IMR-90 (cell line): Measurements from ENCODE around the gene RAD51B. TPM values are rescaled to one million over a fixed set of nuclear protein-coding genes. Genes with fewer than 3 reads are reported as not detected.

Source experiments
- ATAC-seq: fragments of 200-7000 bp; cut with Tn5 transposase; 2 replicates; pipeline ENCODE4 v1.9.1; 2020; ENCODE audit warnings: low read depth, mild to moderate bottlenecking, moderate library complexity
- BruUV-seq: library from RNA; stranded (reverse); fragments of 400-500 nt; replicated peaks from 2 replicates; lab custom pipeline; 2021; lab: Mats Ljungman, UMichigan
- CTCF ChIA-PET: fragments of 300-600 bp; formaldehyde crosslinking; extraction: SDS; loops from one replicate; lab custom pipeline; 2021; ENCODE audit warnings: antibody characterized with exemption; lab: Yijun Ruan, JAX
- POLR2A ChIA-PET: fragments of 300-600 bp; sonication (Branson Sonifier 250); formaldehyde crosslinking; loops from one replicate; lab custom pipeline; 2022; ENCODE audit warnings: antibody characterized with exemption; ENCODE audit not compliant: unreplicated experiment; lab: Charles Lee
- DNase-seq: peaks from one replicate; pipeline ENCODE4 v3.0.0; 2013
- H2AFZ ChIP-seq: replicated peaks from 2 replicates; pipeline ENCODE3; 2013; ENCODE audit warnings: low read length, mild to moderate bottlenecking; ENCODE audit not compliant: poor library complexity
- H2AK5ac ChIP-seq: 2 replicates; pipeline ENCODE4 v1.6.1; 2013; ENCODE audit warnings: low read depth, low read length, inconsistent platforms
- H2AK9ac ChIP-seq: replicated peaks from 2 replicates; pipeline ENCODE3; 2013; ENCODE audit warnings: mild to moderate bottlenecking, low read depth, low read length, moderate library complexity; ENCODE audit not compliant: poor library complexity
- H2BK120ac ChIP-seq: 2 replicates; pipeline ENCODE4 v1.6.1; 2013; ENCODE audit warnings: low read depth, low read length, inconsistent platforms
- H2BK15ac ChIP-seq: 3 replicates; pipeline ENCODE4 v1.6.1; 2013; ENCODE audit warnings: low read depth, low read length, inconsistent platforms
- H2BK20ac ChIP-seq: 2 replicates; pipeline ENCODE4 v1.6.1; 2013; ENCODE audit warnings: low read depth, mild to moderate bottlenecking, inconsistent platforms, low read length, moderate library complexity
- H2BK5ac ChIP-seq: 2 replicates; pipeline ENCODE4 v1.6.1; 2013; ENCODE audit warnings: mild to moderate bottlenecking, low read depth, low read length, inconsistent platforms; ENCODE audit not compliant: poor library complexity, severe bottlenecking
- H3K14ac ChIP-seq: replicated peaks from 2 replicates; pipeline ENCODE4 v1.6.1; 2013; ENCODE audit warnings: low read depth, low read length, inconsistent platforms
- H3K18ac ChIP-seq: 2 replicates; pipeline ENCODE4 v1.6.1; 2013; ENCODE audit warnings: low read depth, low read length, control low read depth
- H3K23ac ChIP-seq: 2 replicates; pipeline ENCODE4 v1.6.1; 2013; ENCODE audit warnings: low read depth, low read length, inconsistent platforms
- H3K27ac ChIP-seq: 2 replicates; pipeline ENCODE4 v1.5.1; 2013; ENCODE audit warnings: mild to moderate bottlenecking, control low read depth, low read length; ENCODE audit not compliant: insufficient read depth
- H3K27me3 ChIP-seq: 2 replicates; pipeline ENCODE4 v1.6.1; 2013; ENCODE audit warnings: low read length; ENCODE audit not compliant: control insufficient read depth, insufficient read depth
- H3K36me3 ChIP-seq: 2 replicates; pipeline ENCODE4 v1.6.1; 2013; ENCODE audit warnings: low read length, mixed read lengths; ENCODE audit not compliant: control insufficient read depth, insufficient read depth
- H3K4ac ChIP-seq: 2 replicates; pipeline ENCODE4 v1.6.1; 2013; ENCODE audit warnings: low read depth, low read length, inconsistent platforms
- H3K4me1 ChIP-seq: 2 replicates; pipeline ENCODE4 v1.6.1; 2013; ENCODE audit warnings: low read length, mixed read lengths; ENCODE audit not compliant: control insufficient read depth, insufficient read depth
- H3K4me2 ChIP-seq: 2 replicates; pipeline ENCODE4 v1.6.1; 2013; ENCODE audit warnings: low read depth, mild to moderate bottlenecking, control low read depth, low read length, moderate library complexity
- H3K4me3 ChIP-seq: 2 replicates; pipeline ENCODE4 v1.5.1; 2013; ENCODE audit warnings: low read depth, mild to moderate bottlenecking, control low read depth, low read length, moderate library complexity; ENCODE audit not compliant: insufficient read depth
- H3K56ac ChIP-seq: 2 replicates; pipeline ENCODE4 v1.6.1; 2013; ENCODE audit warnings: low read length, inconsistent platforms; ENCODE audit not compliant: insufficient read depth; ENCODE audit errors: extremely low read depth
- H3K79me1 ChIP-seq, 2 experiments: 2 replicates each; pipeline ENCODE4 v1.6.1; 2013; ENCODE audit warnings: low read length in 2 of 2, inconsistent platforms in 1 of 2, low read depth in 1 of 2
- H3K9ac ChIP-seq: 2 replicates; pipeline ENCODE4 v1.6.1; 2013; ENCODE audit warnings: low read depth, low read length, control low read depth
- H3K9me1 ChIP-seq: 2 replicates; pipeline ENCODE4 v1.6.1; 2013; ENCODE audit warnings: low read length, inconsistent platforms; ENCODE audit not compliant: insufficient read depth
- H3K9me3 ChIP-seq: 2 replicates; pipeline ENCODE4 v1.6.1; 2013; ENCODE audit warnings: low read length; ENCODE audit not compliant: control insufficient read depth, insufficient read depth
- H4K20me1 ChIP-seq: 2 replicates; pipeline ENCODE4 v1.6.1; 2013; ENCODE audit warnings: low read length, inconsistent platforms; ENCODE audit not compliant: insufficient read depth
- H4K5ac ChIP-seq: 2 replicates; pipeline ENCODE4 v1.6.1; 2013; ENCODE audit warnings: mild to moderate bottlenecking, low read depth, low read length, control low read depth
- H4K8ac ChIP-seq, 2 experiments: 2 replicates each; pipeline ENCODE4 v1.6.1; 2013; ENCODE audit warnings: low read depth in 2 of 2, low read length in 2 of 2, control low read depth in 1 of 2, inconsistent platforms in 1 of 2
- H4K91ac ChIP-seq: 2 replicates; pipeline ENCODE4 v1.6.1; 2013; ENCODE audit warnings: low read depth, low read length, inconsistent platforms; ENCODE audit not compliant: insufficient read depth
- BHLHE40 ChIP-seq: fragments of 150-350 bp; IDR thresholded peaks from 2 replicates; pipeline ENCODE4 v1.6.1; 2016; ENCODE audit warnings: mild to moderate bottlenecking, low read depth, low read length
- CEBPB ChIP-seq: IDR thresholded peaks from 2 replicates; pipeline ENCODE4 v1.6.1; 2012; ENCODE audit warnings: low read depth, low read length, improper control_type of control experiment
- CHD1 ChIP-seq: IDR thresholded peaks from 2 replicates; pipeline ENCODE4 v1.6.1; 2012; ENCODE audit warnings: low read depth, low read length, improper control_type of control experiment
- FOS ChIP-seq: fragments of 150-350 bp; IDR thresholded peaks from 2 replicates; pipeline ENCODE4 v1.6.1; 2016; ENCODE audit warnings: low read depth, low read length
- MAFK ChIP-seq: IDR thresholded peaks from 2 replicates; pipeline ENCODE4 v1.6.1; 2012; ENCODE audit warnings: low read depth, low read length, improper control_type of control experiment
- MXI1 ChIP-seq: IDR thresholded peaks from 2 replicates; pipeline ENCODE4 v1.6.1; 2012; ENCODE audit warnings: low read depth, mild to moderate bottlenecking, low read length, moderate library complexity, borderline replicate concordance
- NFE2L2 ChIP-seq: fragments of 150-350 bp; IDR thresholded peaks from 2 replicates; pipeline ENCODE4 v1.6.1; 2016; ENCODE audit warnings: low read depth, mild to moderate bottlenecking, low read length
- POLR2A ChIP-seq: IDR thresholded peaks from 2 replicates; pipeline ENCODE4 v1.6.1; 2012; ENCODE audit warnings: mild to moderate bottlenecking, low read depth, low read length
- RCOR1 ChIP-seq: IDR thresholded peaks from 2 replicates; pipeline ENCODE4 v1.6.1; 2012; ENCODE audit warnings: mild to moderate bottlenecking, low read length, improper control_type of control experiment; ENCODE audit not compliant: insufficient replicate concordance
- SMC3 ChIP-seq: fragments of 150-350 bp; IDR thresholded peaks from 2 replicates; pipeline ENCODE4 v1.6.1; 2016; ENCODE audit warnings: low read depth, mild to moderate bottlenecking, antibody characterized with exemption, low read length, moderate library complexity
- WGBS, 2 experiments: methylation state at CpG; one replicate each; pipeline versions ENCODE4 v1.1.5 to v1.1.7; 2013; ENCODE audit warnings: missing lambda C conversion rate in 2 of 2; ENCODE audit not compliant: insufficient read length in 1 of 2; ENCODE audit errors: extremely low coverage in 2 of 2; 5-methylcytosine and 5-hydroxymethylcytosine counted together
- dilution Hi-C: fragments of 300-500 bp; cut with HindIII; formaldehyde crosslinking; loops from one replicate; pipeline ENCODE4 v1.14.3; 2018; ENCODE audit warnings: low sequenced_read_pairs; ENCODE audit not compliant: unreplicated experiment
- in situ Hi-C: fragments of 300-500 bp; cut with MboI; formaldehyde crosslinking; loops from 3 replicates; pipeline ENCODE4 v1.14.3; 2019; ENCODE audit warnings: low sequenced_read_pairs, inconsistent platforms, mixed read lengths
- intact Hi-C: fragments of 100-400 bp; cut with micrococcal nuclease; formaldehyde crosslinking; loops from 2 replicates; pipeline ENCODE4 v1.10.0; 2022
- polyA plus RNA-seq, 3 experiments: library from polyadenylated mRNA; depleted of rRNA; stranded (reverse); fragments of >200 nt; gene quantifications; 2 replicates each; pipeline ENCODE4 v1.2.3, GENCODE V29; 2012; ENCODE audit warnings: low replicate concordance in 1 of 3
- total RNA-seq: library from RNA; depleted of rRNA; stranded (reverse); fragments of >200 nt; gene quantifications from 2 replicates; pipeline ENCODE4 v1.2.3, GENCODE V29; 2012
- TF ChIP-seq, protein P1 (sequence below): fragments of 150-350 bp; IDR thresholded peaks from 2 replicates; pipeline ENCODE4 v1.6.1; 2016; ENCODE audit warnings: low read depth, mild to moderate bottlenecking, low read length, moderate library complexity, borderline replicate concordance
- TF ChIP-seq, protein P2 (sequence below): fragments of 150-350 bp; IDR thresholded peaks from 2 replicates; pipeline ENCODE4 v1.6.1; 2017; ENCODE audit warnings: mild to moderate bottlenecking, antibody characterized with exemption, low read length, low read depth

Gene RAD51B
- total and polyA plus RNA-seq, 2 of the 4 experiments (the other 2 are of a cell fraction) = 5.1 to 18.8 TPM

DNA sequence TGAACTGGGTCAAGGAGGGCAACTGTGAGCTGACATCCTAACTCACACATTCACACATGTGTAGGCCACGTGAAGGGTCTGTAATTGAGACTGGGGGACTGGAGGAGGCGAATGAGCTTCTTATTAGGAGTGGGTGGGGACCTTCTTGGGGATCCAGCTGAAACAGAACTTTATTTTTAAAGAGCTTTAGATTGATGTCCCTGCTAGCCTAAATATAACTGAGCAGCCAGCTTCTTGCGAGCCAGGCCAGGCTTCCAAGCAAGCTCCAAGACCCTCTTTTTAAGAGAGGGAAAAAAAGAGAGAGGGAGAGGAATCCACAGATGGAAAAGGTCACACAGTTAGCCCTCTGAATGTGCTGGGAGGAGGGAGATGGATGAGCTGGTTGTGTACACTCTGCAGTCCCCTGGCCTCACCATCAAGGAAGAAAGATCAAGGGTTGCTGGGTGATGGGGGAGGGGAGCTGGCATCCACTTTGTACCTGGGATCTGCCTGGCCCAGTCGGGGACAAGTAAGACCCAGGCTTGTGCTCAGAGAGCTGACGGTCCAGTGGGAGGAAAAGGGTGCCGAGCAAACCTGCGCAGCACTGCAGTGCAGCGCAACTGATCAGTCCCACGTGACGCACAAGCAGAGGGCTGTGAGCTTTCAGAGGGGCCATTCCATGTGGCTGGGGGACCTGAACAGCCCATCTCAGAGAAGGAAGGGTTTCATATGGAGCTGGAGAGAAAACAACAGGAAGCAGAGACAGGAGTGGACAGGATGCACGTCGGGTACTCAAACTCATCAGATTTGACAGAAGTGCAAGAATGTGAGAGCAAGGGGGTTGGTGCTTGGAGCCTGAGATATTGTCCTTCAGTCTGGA is 818.8 kb downstream of the RAD51B start:
- Histone ChIP-seq H4K5ac (peak overlapping the region; percentile 95), H2BK5ac (peak overlapping the region; percentile 77), H3K14ac (peak overlapping the region; percentile 83), H2AFZ (peak overlapping the region; percentile 83), H2AK5ac (peak overlapping the region; percentile 93), H3K4me2 (no peak overlapping the region), H3K4me3 (no peak overlapping the region), H4K20me1 (no peaks in the 10 kb centered on the region), H3K79me1 (no peaks in the 10 kb centered on the region), H3K4me1 (peaks cover 30% of the 10 kb centered on the region), H2AK9ac (peak overlapping the region; percentile 63), H3K27ac (peak overlapping the region; percentile 84), H2BK20ac (peak overlapping the region; percentile 95), H3K18ac (peak overlapping the region; percentile 92), H3K9ac (peak overlapping the region; percentile 8; the same call in 1 of the 2 replicates), H4K8ac (peak overlapping the region; percentile 90 to 94), H4K91ac (peak overlapping the region; percentile 90), H3K23ac (peak overlapping the region; percentile 84), H3K27me3 (no peaks in the 10 kb centered on the region), H3K9me3 (no peaks in the 10 kb centered on the region; the same call in 1 of the 2 replicates), H3K36me3 (no peaks in the 10 kb centered on the region), H3K56ac (peak overlapping the region; percentile 48), H2BK120ac (peak overlapping the region; percentile 90), H3K9me1 (peaks cover 27% of the 10 kb centered on the region), H3K4ac (peak overlapping the region; percentile 92), H2BK15ac (peak overlapping the region; percentile 89)
- TF ChIP-seq, protein P1, sequence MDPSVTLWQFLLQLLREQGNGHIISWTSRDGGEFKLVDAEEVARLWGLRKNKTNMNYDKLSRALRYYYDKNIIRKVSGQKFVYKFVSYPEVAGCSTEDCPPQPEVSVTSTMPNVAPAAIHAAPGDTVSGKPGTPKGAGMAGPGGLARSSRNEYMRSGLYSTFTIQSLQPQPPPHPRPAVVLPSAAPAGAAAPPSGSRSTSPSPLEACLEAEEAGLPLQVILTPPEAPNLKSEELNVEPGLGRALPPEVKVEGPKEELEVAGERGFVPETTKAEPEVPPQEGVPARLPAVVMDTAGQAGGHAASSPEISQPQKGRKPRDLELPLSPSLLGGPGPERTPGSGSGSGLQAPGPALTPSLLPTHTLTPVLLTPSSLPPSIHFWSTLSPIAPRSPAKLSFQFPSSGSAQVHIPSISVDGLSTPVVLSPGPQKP = no peak
- TF ChIP-seq MAFK (no peak), SMC3 (no peak), RCOR1 (no peak), POLR2A (no peak), MXI1 (no peak), CHD1 (no peak), FOS (no peak), CEBPB (no peak), BHLHE40 (no peak), NFE2L2 (no peak)
- TF ChIP-seq, protein P2, sequence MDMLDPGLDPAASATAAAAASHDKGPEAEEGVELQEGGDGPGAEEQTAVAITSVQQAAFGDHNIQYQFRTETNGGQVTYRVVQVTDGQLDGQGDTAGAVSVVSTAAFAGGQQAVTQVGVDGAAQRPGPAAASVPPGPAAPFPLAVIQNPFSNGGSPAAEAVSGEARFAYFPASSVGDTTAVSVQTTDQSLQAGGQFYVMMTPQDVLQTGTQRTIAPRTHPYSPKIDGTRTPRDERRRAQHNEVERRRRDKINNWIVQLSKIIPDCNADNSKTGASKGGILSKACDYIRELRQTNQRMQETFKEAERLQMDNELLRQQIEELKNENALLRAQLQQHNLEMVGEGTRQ = no peak
- ChIA-PET CTCF (interaction anchor here (0.6 to 1.1 kb wide), 2 partner anchors 13 to 332 kb away, joined by 3 read pairs; no protein-coding TSS in a partner anchor), POLR2A (interaction anchor here (0.5 kb wide), 1 partner anchor 26 kb away, joined by 3 read pairs; no protein-coding TSS in a partner anchor)
- 91% methylated on average over 5 of the region's 12 CpGs; no CpG with 5 or more reads in 1 of the 2 experiments for WGBS, 2 experiments
- dilution Hi-C loops (no loop called here), in situ Hi-C loops (no loop called here), intact Hi-C loops (no loop called here)
- ATAC-seq (peak; percentile 57), DNase-seq (peak; percentile 18)
- BruUV-seq = no TSS peak
